ENCODE results near the gene XYLT1. TPM values are rescaled to one million over a fixed set of nuclear protein-coding genes. Genes with fewer than 3 reads are reported as not detected.

Gene XYLT1
- total RNA-seq, 4 donors from 2014 or later = 5.6 to 14.9 (median 10.8) TPM

DNA sequence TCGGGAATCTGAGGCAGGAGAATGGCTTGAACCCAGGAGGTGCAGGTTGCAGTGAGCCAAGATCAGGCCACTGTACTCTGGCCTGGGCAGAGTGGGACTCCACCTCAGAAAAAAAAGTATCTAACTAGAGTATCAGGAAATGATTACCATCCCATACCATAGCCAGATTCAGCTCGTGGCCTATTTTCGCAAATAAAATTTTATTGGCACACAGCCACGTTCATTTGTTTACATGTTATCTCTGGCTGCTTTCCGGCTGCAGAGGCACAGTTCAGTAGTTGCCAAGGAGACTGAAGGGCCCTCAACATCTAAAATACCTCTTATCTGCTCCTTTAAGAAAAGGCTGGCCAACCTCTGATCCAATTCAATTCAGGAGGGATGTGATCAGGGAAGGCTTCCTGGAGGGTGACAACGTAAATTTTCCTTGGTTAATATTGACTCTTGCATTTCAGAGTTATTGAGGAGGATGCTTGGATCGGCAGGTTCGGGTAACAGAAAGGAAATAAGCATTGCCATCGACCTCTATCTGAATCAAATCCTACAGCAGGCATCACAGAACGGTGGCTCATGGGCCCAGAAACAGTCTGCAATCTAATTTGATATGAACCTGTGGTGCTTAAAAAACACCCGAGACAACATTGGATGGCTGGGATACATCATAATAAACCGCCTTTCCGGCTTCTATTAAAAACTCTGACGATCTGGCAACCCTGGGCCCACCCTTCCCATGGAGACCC lies 73.8 kb downstream of the XYLT1 start:
- WGBS, 2 donors = 33 to 35% methylated on average over 14 of the region's 14 CpGs
- TF ChIP-seq POLR2A (IDR thresholded peaks at IDR 0.05) = no peak
- TF ChIP-seq, protein P1, sequence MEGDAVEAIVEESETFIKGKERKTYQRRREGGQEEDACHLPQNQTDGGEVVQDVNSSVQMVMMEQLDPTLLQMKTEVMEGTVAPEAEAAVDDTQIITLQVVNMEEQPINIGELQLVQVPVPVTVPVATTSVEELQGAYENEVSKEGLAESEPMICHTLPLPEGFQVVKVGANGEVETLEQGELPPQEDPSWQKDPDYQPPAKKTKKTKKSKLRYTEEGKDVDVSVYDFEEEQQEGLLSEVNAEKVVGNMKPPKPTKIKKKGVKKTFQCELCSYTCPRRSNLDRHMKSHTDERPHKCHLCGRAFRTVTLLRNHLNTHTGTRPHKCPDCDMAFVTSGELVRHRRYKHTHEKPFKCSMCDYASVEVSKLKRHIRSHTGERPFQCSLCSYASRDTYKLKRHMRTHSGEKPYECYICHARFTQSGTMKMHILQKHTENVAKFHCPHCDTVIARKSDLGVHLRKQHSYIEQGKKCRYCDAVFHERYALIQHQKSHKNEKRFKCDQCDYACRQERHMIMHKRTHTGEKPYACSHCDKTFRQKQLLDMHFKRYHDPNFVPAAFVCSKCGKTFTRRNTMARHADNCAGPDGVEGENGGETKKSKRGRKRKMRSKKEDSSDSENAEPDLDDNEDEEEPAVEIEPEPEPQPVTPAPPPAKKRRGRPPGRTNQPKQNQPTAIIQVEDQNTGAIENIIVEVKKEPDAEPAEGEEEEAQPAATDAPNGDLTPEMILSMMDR (IDR thresholded peaks at IDR 0.05) = no peak
- Histone ChIP-seq H3K9me3 (no peaks in the 10 kb centered on the region), H3K36me3 (no peaks in the 10 kb centered on the region), H3K4me1 (peaks cover 31 to 52% of the 10 kb centered on the region in 2 donors), H3K4me3 (replicated peaks in 1 of 3) (no peak overlapping the region), H3K27ac (peak overlapping the region; percentile 5 to 70 (median 43)), H3K27me3 (no peaks in the 10 kb centered on the region)
- DNase-seq = peak; percentile 74 to 76
- intact Hi-C loops (cut with DNase I) = no loop called here

- TF ChIP-seq POLR2A (IDR thresholded peaks at IDR 0.05) = no peak
- TF ChIP-seq, protein P1 (IDR thresholded peaks at IDR 0.05) = no peak
- no peak overlapping the region for H3K4me3 ChIP-seq (replicated peaks in 1 of 3)
- no peaks in the 10 kb centered on the region for H3K27me3 ChIP-seq
- H3K4me1 ChIP-seq = peaks cover 31 to 52% of the 10 kb centered on the region in 2 donors
- H3K36me3 ChIP-seq = no peaks in the 10 kb centered on the region
- no peaks in the 10 kb centered on the region for H3K9me3 ChIP-seq
- 53 to 55% methylated on average over 9 of the region's 9 CpGs for WGBS, 2 donors
- intact Hi-C loops (cut with DNase I) = no loop called here
- H3K27ac ChIP-seq = peak overlapping the region; percentile 5 to 70 (median 36)
- DNase-seq = peak in 1 of 2 donors; percentile 44
Observed at GRCh38 chr16:17395849-17396480, 74.8 kb downstream of the XYLT1 start.

GRCh38 chr16:17392857-17393692 lies 77.7 kb downstream of the XYLT1 start:
- intact Hi-C loops (cut with DNase I) = no loop called here
- H3K36me3 ChIP-seq = no peaks in the 10 kb centered on the region
- no peak overlapping the region for H3K4me3 ChIP-seq (replicated peaks in 1 of 3)
- WGBS, 2 donors = 85 to 93% methylated on average over 5 of the region's 5 CpGs
- H3K27me3 ChIP-seq = no peaks in the 10 kb centered on the region
- H3K4me1 ChIP-seq = peaks cover 23 to 34% of the 10 kb centered on the region in 2 donors
- no peak for DNase-seq
- no peak overlapping the region for H3K27ac ChIP-seq
- no peaks in the 10 kb centered on the region for H3K9me3 ChIP-seq
- TF ChIP-seq, protein P1 (IDR thresholded peaks at IDR 0.05) = no peak
- TF ChIP-seq POLR2A (IDR thresholded peaks at IDR 0.05) = no peak

GRCh38 chr16:17392127-17392856 lies 78.5 kb downstream of the XYLT1 start:
- no peaks in the 10 kb centered on the region for H3K36me3 ChIP-seq
- intact Hi-C loops (cut with DNase I) = no loop called here
- TF ChIP-seq POLR2A (IDR thresholded peaks at IDR 0.05) = no peak
- TF ChIP-seq, protein P1 (IDR thresholded peaks at IDR 0.05) = no peak
- peaks cover 17 to 26% of the 10 kb centered on the region in 2 donors for H3K4me1 ChIP-seq
- no peak for DNase-seq
- no peaks in the 10 kb centered on the region for H3K9me3 ChIP-seq
- H3K27me3 ChIP-seq = no peaks in the 10 kb centered on the region
- 79 to 81% methylated on average over 8 of the region's 8 CpGs for WGBS, 2 donors
- no peak overlapping the region for H3K4me3 ChIP-seq (replicated peaks in 1 of 3)
- no peak overlapping the region for H3K27ac ChIP-seq

Data from thyroid gland (tissue), 4 donors.